Esophagus muscularis mucosa (tissue), 4 donors: ENCODE measurements around the gene SEC16A. TPM values are rescaled to one million over a fixed set of nuclear protein-coding genes. Genes with fewer than 3 reads are reported as not detected.

ENCODE experiments used
- DNase-seq: peaks from one replicate; pipeline ENCODE4 v3.0.0-alpha.2; 2017; ENCODE audit errors: extremely low spot score
- H3K27ac ChIP-seq, 4 donors: fragments of 200-600 bp; sonication (generic); replicated peaks in 1 of 4; 1 replicate in 3 of 4; 2 replicates in 1 of 4; pipeline ENCODE4 v1.5.1; 2016 to 2019; ENCODE audit warnings: mild to moderate bottlenecking in 1 of 4
- H3K27me3 ChIP-seq, 4 donors: fragments of 200-600 bp; sonication (generic); one replicate each; pipeline versions ENCODE4 v1.5.1 to v1.6.0; 2016 to 2019
- H3K36me3 ChIP-seq, 4 donors: fragments of 200-600 bp; sonication (generic); one replicate each; pipeline ENCODE4 v1.5.1; 2016 to 2019
- H3K4me1 ChIP-seq, 4 donors: fragments of 200-600 bp; sonication (generic); one replicate each; pipeline ENCODE4 v1.5.1; 2016 to 2019
- H3K4me3 ChIP-seq, 4 donors: fragments of 200-600 bp; sonication (generic); 1 replicate in 2 of 4; 2 replicates in 2 of 4; pipeline ENCODE4 v1.5.1; 2016 to 2019; ENCODE audit warnings: mild to moderate bottlenecking in 4 of 4, moderate library complexity in 1 of 4
- H3K9me3 ChIP-seq, 4 donors: fragments of 200-600 bp; sonication (generic); 1 replicate in 3 of 4; 2 replicates in 1 of 4; pipeline ENCODE4 v1.5.1; 2016 to 2019
- CTCF ChIP-seq, 3 experiments: fragments of 200-600 bp in 2 of 3; fragments of 450-650 bp in 1 of 3; sonication (generic) in 2 of 3; IDR thresholded peaks; one replicate each; pipeline ENCODE4 v1.5.1; 2017 to 2019; ENCODE audit warnings: antibody characterized with exemption in 3 of 3, mild to moderate bottlenecking in 2 of 3, moderate library complexity in 1 of 3
- EP300 ChIP-seq: sonication (generic); formaldehyde crosslinking; IDR thresholded peaks from one replicate; pipeline ENCODE4 v1.6.1; 2017; ENCODE audit warnings: antibody characterized with exemption
- POLR2A ChIP-seq: fragments of 450-650 bp; IDR thresholded peaks from one replicate; pipeline ENCODE4 v1.6.1; 2017; ENCODE audit warnings: antibody characterized with exemption, moderate library complexity, mild to moderate bottlenecking, low read depth
- POLR2AphosphoS5 ChIP-seq, 2 donors: sonication (generic); formaldehyde crosslinking; IDR thresholded peaks; one replicate each; pipeline ENCODE4 v1.6.1; 2017; ENCODE audit warnings: antibody characterized with exemption in 2 of 2
- WGBS: methylation state at CpG from one replicate; pipeline ENCODE4 v1.1.5; 2018; 5-methylcytosine and 5-hydroxymethylcytosine counted together
- intact Hi-C: fragments of 100-400 bp; cut with DNase I; formaldehyde crosslinking; loops from one replicate; pipeline ENCODE4 v1.15.1; 2023
- total RNA-seq, 4 donors: library from RNA; depleted of rRNA; stranded (reverse); fragments of >200 nt; gene quantifications; one replicate each; pipeline versions ENCODE4 v1.1.0 to v1.2.1, GENCODE V29; 2016

SEC16A gene
- total RNA-seq, 4 donors from 2014 or later, result 43.2 to 62.3 (median 51.3) TPM

- Histone ChIP-seq H3K4me3 (no peak overlapping the region), H3K4me1 (no peaks in the 10 kb centered on the region), H3K27ac (no peak overlapping the region), H3K9me3 (no peaks in the 10 kb centered on the region), H3K36me3 (peaks cover 82 to 99% (median 96%) of the 10 kb centered on the region in 4 donors), H3K27me3 (no peaks in the 10 kb centered on the region)
- no peak for DNase-seq
- intact Hi-C loops, result no loop called here
- WGBS, result 88% methylated on average over 24 of the region's 25 CpGs
- TF ChIP-seq POLR2A (no peak), CTCF (IDR thresholded peaks at IDR 0.05) (no peak), POLR2AphosphoS5 (IDR thresholded peaks at IDR 0.05) (no peak)
Measured at GRCh38 chr9:136454026-136454796, 28.6 kb downstream of the SEC16A start.

- Histone ChIP-seq H3K4me1 (no peaks in the 10 kb centered on the region), H3K9me3 (no peaks in the 10 kb centered on the region), H3K27ac (no peak overlapping the region), H3K4me3 (no peak overlapping the region), H3K36me3 (peaks cover 82 to 99% (median 96%) of the 10 kb centered on the region in 4 donors), H3K27me3 (no peaks in the 10 kb centered on the region)
- intact Hi-C loops, result no loop called here
- DNase-seq, result no peak
- WGBS, result 89% methylated on average over 11 of the region's 11 CpGs
- TF ChIP-seq CTCF (IDR thresholded peaks at IDR 0.05), result no peak
- TF ChIP-seq EP300, result no peak
- no peak for TF ChIP-seq POLR2AphosphoS5 (IDR thresholded peaks at IDR 0.05)
- TF ChIP-seq POLR2A, result no peak
Measured at GRCh38 chr9:136453326-136453725, 29.5 kb downstream of the SEC16A start.

GRCh38 chr9:136451221-136451877, 31.5 kb downstream of the SEC16A start:
- Histone ChIP-seq H3K4me3 (no peak overlapping the region), H3K9me3 (no peaks in the 10 kb centered on the region), H3K36me3 (peaks cover 82 to 99% (median 96%) of the 10 kb centered on the region in 4 donors), H3K4me1 (no peaks in the 10 kb centered on the region), H3K27ac (no peak overlapping the region), H3K27me3 (no peaks in the 10 kb centered on the region)
- DNase-seq, result no peak
- WGBS, result 88% methylated on average over 25 of the region's 26 CpGs
- intact Hi-C loops, result no loop called here
- no peak for TF ChIP-seq POLR2AphosphoS5 (IDR thresholded peaks at IDR 0.05)
- no peak for TF ChIP-seq POLR2A
- no peak for TF ChIP-seq EP300
- no peak for TF ChIP-seq CTCF (IDR thresholded peaks at IDR 0.05)

GRCh38 chr9:136448655-136449054, 34.2 kb downstream of the SEC16A start:
- Histone ChIP-seq H3K36me3 (peaks cover 69 to 99% (median 96%) of the 10 kb centered on the region in 4 donors), H3K4me3 (no peak overlapping the region), H3K27ac (no peak overlapping the region), H3K4me1 (no peaks in the 10 kb centered on the region), H3K27me3 (no peaks in the 10 kb centered on the region), H3K9me3 (no peaks in the 10 kb centered on the region)
- DNase-seq, result no peak
- WGBS, result 96% methylated on average over 3 of the region's 3 CpGs
- no peak for TF ChIP-seq EP300
- TF ChIP-seq POLR2AphosphoS5 (IDR thresholded peaks at IDR 0.05), result no peak
- no peak for TF ChIP-seq CTCF (IDR thresholded peaks at IDR 0.05)
- TF ChIP-seq POLR2A, result no peak
- intact Hi-C loops, result no loop called here
